GM18505 (cell line): Measurements from ENCODE around the gene SPEF1.
"Not testable (repeated sequence)": the region's sequence is repeated elsewhere in the genome, so short reads cannot be mapped to it uniquely, and the experiment has no call there.

Source experiments
- ATAC-seq: cut with Tn5 transposase; IDR thresholded peaks from one replicate; pipeline ENCODE4 v1.9.1; 2021; ENCODE audit not compliant: unreplicated experiment
- POLR2A ChIP-seq: IDR thresholded peaks from 4 replicates; pipeline ENCODE4 v1.6.1; 2011; ENCODE audit warnings: borderline replicate concordance; ENCODE audit not compliant: insufficient read depth, insufficient read length; ENCODE audit errors: extremely low read depth

SPEF1 gene, protein sequence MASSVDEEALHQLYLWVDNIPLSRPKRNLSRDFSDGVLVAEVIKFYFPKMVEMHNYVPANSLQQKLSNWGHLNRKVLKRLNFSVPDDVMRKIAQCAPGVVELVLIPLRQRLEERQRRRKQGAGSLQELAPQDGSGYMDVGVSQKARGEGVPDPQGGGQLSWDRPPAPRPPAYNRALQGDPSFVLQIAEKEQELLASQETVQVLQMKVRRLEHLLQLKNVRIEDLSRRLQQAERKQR

DNA sequence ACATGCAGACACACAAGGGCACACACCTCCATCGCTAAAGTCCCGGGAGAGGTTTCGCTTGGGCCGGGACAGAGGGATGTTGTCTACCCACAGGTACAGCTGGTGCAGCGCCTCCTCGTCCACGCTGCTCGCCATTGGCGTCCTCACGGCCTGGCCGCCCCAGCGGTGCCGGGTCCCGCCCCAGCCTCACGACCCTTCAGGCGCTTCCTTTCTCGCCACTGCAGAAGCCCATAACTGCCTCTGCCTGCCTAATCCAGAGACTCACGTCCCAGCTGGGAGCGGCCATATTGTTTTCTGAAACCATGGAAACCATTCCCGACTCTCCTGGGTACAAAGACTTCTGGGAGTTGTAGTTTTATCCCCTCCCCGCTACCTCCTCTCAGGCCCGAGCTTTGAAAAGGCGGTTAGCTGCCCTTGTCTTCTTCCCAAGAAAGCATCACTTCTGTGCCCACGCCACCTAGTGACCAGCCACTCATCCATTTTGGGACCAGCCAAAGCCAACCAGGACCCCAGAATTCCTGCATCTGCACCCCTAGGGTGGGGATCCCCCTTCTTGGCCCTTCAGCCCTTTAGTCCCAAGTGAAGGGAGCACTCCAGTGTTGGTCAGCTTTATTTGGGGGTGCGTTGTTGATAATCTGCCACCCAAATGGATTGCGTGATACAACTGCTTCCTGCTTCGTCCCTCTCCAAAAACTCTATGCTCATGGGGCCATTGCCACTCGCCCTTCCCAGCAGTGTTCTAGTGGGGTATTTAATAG is at the start of gene SPEF1:
TSS of gene SPEF1 (minus strand) at position 296 of the 758 bp plus-strand sequence. CDS start at position 135, 161 bp downstream.
- no peak for ATAC-seq
- TF ChIP-seq POLR2A: no peak

GRCh38 chr20:3829891-3830290 is 48.6 kb upstream of the SPEF1 start:
- not testable (repeated sequence) for ATAC-seq

DNA sequence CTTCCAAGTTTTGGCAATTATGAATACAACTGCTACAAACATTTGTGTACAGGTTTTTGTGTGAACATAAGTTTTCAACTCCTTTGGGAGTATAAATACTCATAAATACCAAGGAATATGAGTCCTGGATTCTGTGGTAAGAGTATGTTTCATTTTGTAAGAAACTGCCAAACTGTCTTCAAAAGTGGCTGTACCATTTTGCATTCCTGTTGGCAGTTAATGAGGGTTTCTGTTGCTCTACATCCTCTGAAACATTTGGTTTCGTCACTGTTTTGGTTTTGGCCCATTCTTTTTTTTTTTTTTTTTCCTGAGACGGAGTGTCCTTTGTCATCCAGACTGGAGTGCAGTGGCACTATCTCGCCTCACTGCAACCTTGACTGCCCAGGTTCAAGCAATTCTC is 47.5 kb upstream of the SPEF1 start:
- TF ChIP-seq POLR2A: no peak
- no peak for ATAC-seq

DNA sequence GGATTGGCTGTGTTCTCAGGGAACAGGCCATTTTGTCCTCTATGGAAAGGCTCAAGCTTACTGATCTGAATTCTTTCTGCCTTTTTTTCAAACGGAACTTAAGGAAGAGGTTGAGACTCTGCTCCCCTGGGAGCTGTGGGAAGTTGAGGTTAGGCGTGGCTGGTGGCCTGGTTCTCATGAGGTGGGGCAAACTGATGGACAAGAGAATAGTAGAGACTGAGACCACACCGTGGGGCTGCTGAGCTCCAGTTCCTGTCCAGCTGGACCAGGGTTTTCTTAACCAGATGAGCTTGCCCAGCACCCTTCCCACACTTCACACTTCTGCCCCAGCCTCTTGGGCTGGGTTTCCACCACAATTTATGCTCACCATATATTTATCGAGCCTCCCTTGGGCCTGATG is 45.2 kb upstream of the SPEF1 start:
- no peak for ATAC-seq
- no peak for TF ChIP-seq POLR2A

GRCh38 chr20:3825526-3825925 is 44.3 kb upstream of the SPEF1 start:
- ATAC-seq: no peak
- TF ChIP-seq POLR2A: no peak

DNA sequence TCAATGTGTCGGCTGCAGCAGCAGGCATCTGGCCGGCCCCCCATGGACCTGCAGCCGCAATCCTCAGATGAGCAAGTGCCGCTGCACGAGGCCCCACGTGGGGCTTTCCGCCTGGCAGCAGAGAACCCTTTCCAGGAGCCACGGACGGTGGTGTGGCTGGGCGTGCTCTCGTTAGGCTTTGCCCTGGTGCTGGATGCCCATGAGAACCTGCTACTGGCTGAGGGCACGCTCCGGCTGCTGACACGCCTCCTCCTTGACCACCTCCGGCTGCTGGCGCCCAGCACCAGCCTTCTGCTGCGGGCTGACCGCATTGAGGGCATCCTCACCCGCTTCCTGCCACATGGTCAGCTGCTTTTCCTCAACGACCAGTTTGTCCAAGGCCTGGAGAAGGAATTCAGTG is 42.6 kb upstream of the SPEF1 start:
- TF ChIP-seq POLR2A: no peak
- no peak for ATAC-seq

DNA sequence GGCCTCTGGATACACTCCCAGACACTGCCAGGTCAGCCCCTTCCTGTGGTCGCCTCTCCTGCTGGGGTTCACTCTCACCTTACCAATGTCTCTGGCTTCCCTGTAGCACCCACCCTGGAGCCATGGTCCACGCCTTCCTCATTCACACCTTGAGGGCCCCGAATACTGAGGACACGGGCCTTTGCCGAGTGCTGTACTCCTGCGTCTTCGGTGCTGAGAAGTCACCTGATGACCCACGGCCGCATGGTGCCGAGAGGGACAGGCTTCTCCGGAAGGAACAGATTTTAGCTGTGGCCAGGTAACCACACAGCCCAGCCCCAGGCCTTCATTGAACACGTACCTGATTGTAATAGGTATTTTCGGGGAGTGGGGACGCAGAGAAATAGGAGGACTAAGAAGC is 40.7 kb upstream of the SPEF1 start:
- no peak for ATAC-seq
- TF ChIP-seq POLR2A: no peak

GRCh38 chr20:3820901-3821727 is 39.9 kb upstream of the SPEF1 start:
- no peak for TF ChIP-seq POLR2A
- ATAC-seq: no peak

DNA sequence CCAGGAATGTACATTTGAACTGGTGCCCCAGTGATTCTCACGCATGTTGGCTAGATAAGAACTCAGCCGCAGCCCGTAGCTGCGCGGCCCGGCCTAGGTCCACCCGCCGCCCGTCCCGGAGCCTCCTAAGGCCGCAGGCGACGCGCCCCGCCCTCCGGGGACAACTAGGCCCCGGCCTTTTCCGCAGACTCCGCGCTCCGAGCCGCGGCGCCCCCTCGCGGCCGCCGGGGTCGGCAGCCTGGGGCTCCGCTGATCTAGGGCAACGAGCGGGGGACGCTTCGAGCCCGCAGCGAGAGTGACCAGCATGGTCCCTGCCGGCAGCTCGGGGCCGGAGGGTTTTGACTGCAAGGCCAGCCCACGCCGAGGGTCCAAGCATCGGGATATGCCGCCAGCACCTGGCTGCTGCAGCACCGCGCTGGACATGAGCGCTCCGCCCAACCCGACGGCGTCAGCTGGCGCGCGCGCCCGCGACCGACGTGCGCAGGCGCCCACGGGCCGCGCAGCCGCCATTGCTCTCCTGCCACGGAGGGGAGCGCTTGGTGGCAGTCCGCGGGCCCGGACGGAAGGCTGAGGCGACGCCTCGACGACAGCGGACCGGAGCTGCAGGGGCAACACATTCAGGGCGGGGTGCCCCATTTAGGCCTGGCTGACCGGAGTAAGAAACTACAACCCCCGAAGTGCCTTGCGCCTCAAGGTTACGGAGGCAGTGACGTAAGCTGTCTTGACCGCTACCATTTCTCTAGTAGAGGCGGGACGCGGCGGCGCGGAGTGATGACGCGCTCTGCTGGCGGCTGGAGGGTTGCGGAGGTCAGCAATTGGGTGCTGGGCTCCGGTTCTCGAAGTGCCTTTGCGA is 39.0 kb upstream of the SPEF1 start, which contains the start of gene AP5S1:
TSS of gene AP5S1 (plus strand) at position 500 of the 853 bp plus-strand sequence. CDS start 1,571 bp downstream, outside the sequence.
- TF ChIP-seq POLR2A: peak; percentile 93
- ATAC-seq: peak; percentile 81

DNA sequence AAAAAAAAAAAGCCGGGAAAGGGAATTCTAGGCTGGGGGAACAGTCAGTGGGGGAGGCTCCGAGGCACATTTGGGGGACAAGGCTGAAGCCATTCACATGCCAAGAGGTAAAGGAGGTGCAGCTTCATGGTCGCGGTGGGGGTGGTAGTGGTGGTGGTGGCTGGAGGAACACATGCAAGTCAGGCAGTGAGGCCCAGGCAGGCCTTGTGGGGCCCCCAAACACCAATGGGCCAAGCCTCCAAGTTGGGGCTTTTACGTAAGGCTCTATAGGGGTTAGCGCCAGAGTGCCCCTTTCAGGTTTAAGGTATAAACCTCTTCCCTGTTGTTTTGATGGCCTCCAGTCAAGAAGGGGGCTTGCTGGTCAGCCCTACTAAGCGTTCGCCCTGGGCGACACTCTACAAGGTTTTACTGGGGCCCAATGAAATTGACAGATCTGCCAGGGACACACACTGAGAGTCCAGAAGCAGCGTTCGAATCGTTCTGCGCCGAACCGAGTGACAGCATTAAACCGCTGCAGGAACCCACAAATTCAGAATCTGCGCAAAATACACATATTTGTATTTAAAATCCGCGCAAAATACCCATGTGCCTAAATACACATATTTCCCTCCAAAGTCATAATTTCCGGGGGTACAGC is 38.3 kb upstream of the SPEF1 start:
- no peak for ATAC-seq
- TF ChIP-seq POLR2A: no peak

- TF ChIP-seq POLR2A: no peak
- no peak for ATAC-seq
These were observed 37.2 kb upstream of the SPEF1 start for GRCh38 chr20:3818155-3819151.
